Transverse colon (tissue), 4 donors: Measurements from ENCODE around the gene ZBED6.

ENCODE experiments used
- EP300 ChIP-seq: sonication (generic); formaldehyde crosslinking; IDR thresholded peaks from one replicate; pipeline ENCODE4 v1.6.1; 2017; ENCODE audit warnings: antibody characterized with exemption, low read depth
- POLR2A ChIP-seq: fragments of 450-650 bp; IDR thresholded peaks from one replicate; pipeline ENCODE4 v1.6.1; 2016; ENCODE audit warnings: antibody characterized with exemption, mild to moderate bottlenecking, moderate library complexity
- POLR2AphosphoS5 ChIP-seq, 3 donors: sonication (generic); formaldehyde crosslinking; IDR thresholded peaks; one replicate each; pipeline ENCODE4 v1.6.1; 2016; ENCODE audit warnings: antibody characterized with exemption in 3 of 3
- TF ChIP-seq, protein P1 (sequence below), 5 experiments: fragments of 200-600 bp in 3 of 5; fragments of 450-650 bp in 2 of 5; sonication (generic) in 3 of 5; IDR thresholded peaks; 1 replicate in 2 of 5; 2 replicates in 3 of 5; pipeline ENCODE4 v1.5.1; 2016 to 2017; ENCODE audit warnings: antibody characterized with exemption in 5 of 5, inconsistent platforms in 3 of 5, mild to moderate bottlenecking in 2 of 5, moderate library complexity in 1 of 5

DNA sequence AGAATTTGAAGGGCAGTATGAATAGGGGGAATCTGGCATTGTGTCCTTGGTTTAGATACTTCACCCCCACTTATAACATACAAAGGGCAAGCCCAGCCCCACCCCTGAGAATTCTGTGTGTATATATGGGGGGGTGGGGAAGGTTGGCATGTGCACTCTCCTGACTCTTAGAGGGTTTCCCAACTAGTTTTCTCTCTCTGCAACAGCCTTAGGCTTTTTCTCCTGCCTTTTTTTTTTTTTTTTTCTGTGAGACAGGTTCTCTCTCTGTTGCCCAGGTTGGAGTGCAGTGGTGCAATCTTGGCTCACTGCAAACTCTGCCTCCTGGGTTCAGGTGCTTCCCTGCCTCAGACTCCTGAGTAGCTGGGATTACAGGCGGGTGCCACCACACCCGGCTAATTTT is 2.9 kb upstream of the ZBED6 start:
- TF ChIP-seq POLR2AphosphoS5 (IDR thresholded peaks at IDR 0.05) (no peak), POLR2A (no peak), EP300 (no peak)
- TF ChIP-seq, protein P1, sequence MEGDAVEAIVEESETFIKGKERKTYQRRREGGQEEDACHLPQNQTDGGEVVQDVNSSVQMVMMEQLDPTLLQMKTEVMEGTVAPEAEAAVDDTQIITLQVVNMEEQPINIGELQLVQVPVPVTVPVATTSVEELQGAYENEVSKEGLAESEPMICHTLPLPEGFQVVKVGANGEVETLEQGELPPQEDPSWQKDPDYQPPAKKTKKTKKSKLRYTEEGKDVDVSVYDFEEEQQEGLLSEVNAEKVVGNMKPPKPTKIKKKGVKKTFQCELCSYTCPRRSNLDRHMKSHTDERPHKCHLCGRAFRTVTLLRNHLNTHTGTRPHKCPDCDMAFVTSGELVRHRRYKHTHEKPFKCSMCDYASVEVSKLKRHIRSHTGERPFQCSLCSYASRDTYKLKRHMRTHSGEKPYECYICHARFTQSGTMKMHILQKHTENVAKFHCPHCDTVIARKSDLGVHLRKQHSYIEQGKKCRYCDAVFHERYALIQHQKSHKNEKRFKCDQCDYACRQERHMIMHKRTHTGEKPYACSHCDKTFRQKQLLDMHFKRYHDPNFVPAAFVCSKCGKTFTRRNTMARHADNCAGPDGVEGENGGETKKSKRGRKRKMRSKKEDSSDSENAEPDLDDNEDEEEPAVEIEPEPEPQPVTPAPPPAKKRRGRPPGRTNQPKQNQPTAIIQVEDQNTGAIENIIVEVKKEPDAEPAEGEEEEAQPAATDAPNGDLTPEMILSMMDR (IDR thresholded peaks at IDR 0.05) = no peak
